ENCODE measurements around the gene SMYD3. TPM values are rescaled to one million over a fixed set of nuclear protein-coding genes. Genes with fewer than 3 reads are reported as not detected.

SMYD3 gene
- total RNA-seq, 1 donor, result 171 TPM

GRCh38 chr1:245995474-245995873, 511.6 kb downstream of the SMYD3 start:
- H2AFZ ChIP-seq (ENCODE audit: low read length), result no peak overlapping the region
- H3K27me3 ChIP-seq (ENCODE audit: insufficient read depth, low read length), result no peaks in the 10 kb centered on the region
- no peak for DNase-seq (ENCODE audit: insufficient read length, low spot score, missing footprints)
- H3K27ac ChIP-seq (ENCODE audit: low read depth, low read length), result no peak overlapping the region
- no peaks in the 10 kb centered on the region for H3K79me2 ChIP-seq (ENCODE audit: insufficient read depth, low read length)
- no peaks in the 10 kb centered on the region for H3K9me3 ChIP-seq (ENCODE audit: low read depth, low read length)
- peaks cover 13% of the 10 kb centered on the region for H3K4me1 ChIP-seq (ENCODE audit: insufficient read depth, low read length)
- H3K36me3 ChIP-seq (ENCODE audit: insufficient read depth, low read length), result no peaks in the 10 kb centered on the region
- TF ChIP-seq, protein P1, sequence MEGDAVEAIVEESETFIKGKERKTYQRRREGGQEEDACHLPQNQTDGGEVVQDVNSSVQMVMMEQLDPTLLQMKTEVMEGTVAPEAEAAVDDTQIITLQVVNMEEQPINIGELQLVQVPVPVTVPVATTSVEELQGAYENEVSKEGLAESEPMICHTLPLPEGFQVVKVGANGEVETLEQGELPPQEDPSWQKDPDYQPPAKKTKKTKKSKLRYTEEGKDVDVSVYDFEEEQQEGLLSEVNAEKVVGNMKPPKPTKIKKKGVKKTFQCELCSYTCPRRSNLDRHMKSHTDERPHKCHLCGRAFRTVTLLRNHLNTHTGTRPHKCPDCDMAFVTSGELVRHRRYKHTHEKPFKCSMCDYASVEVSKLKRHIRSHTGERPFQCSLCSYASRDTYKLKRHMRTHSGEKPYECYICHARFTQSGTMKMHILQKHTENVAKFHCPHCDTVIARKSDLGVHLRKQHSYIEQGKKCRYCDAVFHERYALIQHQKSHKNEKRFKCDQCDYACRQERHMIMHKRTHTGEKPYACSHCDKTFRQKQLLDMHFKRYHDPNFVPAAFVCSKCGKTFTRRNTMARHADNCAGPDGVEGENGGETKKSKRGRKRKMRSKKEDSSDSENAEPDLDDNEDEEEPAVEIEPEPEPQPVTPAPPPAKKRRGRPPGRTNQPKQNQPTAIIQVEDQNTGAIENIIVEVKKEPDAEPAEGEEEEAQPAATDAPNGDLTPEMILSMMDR (IDR thresholded peaks at IDR 0.05; ENCODE audit: extremely low read depth, low read depth, low read length), result no peak
- H4K20me1 ChIP-seq (ENCODE audit: insufficient read depth, low read length), result peaks cover 3% of the 10 kb centered on the region
- H3K4me3 ChIP-seq (ENCODE audit: insufficient read depth, low read length), result no peak overlapping the region
- H3K4me2 ChIP-seq (ENCODE audit: insufficient read depth, low read length), result no peak overlapping the region

DNA sequence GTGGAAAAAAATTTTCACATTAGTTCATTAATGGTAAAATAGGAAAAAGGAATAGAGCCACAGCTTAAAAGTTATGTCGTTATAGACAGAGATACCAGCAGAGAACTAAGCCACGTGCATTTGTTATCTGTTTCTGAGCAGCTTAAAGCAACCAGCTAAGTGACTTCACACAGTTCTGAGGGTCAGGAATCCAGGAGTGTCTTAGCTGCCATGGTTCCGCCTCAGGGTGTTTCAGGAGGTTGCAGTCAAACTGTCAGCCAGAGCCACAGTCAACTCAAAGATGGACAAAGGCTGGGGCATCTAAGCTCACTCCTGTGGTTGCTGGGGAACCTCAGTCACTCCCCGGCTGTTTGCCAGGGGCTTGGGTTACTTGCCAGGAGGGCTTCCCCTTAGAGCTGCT, 515.8 kb downstream of the SMYD3 start:
- Histone ChIP-seq H3K4me3 (ENCODE audit: insufficient read depth, low read length) (no peak overlapping the region), H3K36me3 (ENCODE audit: insufficient read depth, low read length) (no peaks in the 10 kb centered on the region), H4K20me1 (ENCODE audit: insufficient read depth, low read length) (peaks cover 5% of the 10 kb centered on the region), H3K4me1 (ENCODE audit: insufficient read depth, low read length) (peaks cover 14% of the 10 kb centered on the region), H3K9me3 (ENCODE audit: low read depth, low read length) (no peaks in the 10 kb centered on the region), H3K27ac (ENCODE audit: low read depth, low read length) (no peak overlapping the region), H3K27me3 (ENCODE audit: insufficient read depth, low read length) (no peaks in the 10 kb centered on the region), H3K4me2 (ENCODE audit: insufficient read depth, low read length) (no peak overlapping the region), H3K79me2 (ENCODE audit: insufficient read depth, low read length) (no peaks in the 10 kb centered on the region), H2AFZ (ENCODE audit: low read length) (no peak overlapping the region)
- DNase-seq (ENCODE audit: insufficient read length, low spot score, missing footprints), result no peak
- TF ChIP-seq, protein P1 (IDR thresholded peaks at IDR 0.05; ENCODE audit: extremely low read depth, low read depth, low read length), result no peak

GRCh38 chr1:245990315-245991022, 516.6 kb downstream of the SMYD3 start:
- no peak for DNase-seq (ENCODE audit: insufficient read length, low spot score, missing footprints)
- peaks cover 22% of the 10 kb centered on the region for H3K4me1 ChIP-seq (ENCODE audit: insufficient read depth, low read length)
- peak overlapping the region; percentile 9 for H2AFZ ChIP-seq (ENCODE audit: low read length)
- H3K27ac ChIP-seq (ENCODE audit: low read depth, low read length), result no peak overlapping the region
- H4K20me1 ChIP-seq (ENCODE audit: insufficient read depth, low read length), result peaks cover 5% of the 10 kb centered on the region
- H3K79me2 ChIP-seq (ENCODE audit: insufficient read depth, low read length), result no peaks in the 10 kb centered on the region
- TF ChIP-seq, protein P1 (IDR thresholded peaks at IDR 0.05; ENCODE audit: extremely low read depth, low read depth, low read length), result no peak
- H3K4me3 ChIP-seq (ENCODE audit: insufficient read depth, low read length), result no peak overlapping the region
- no peaks in the 10 kb centered on the region for H3K27me3 ChIP-seq (ENCODE audit: insufficient read depth, low read length)
- no peaks in the 10 kb centered on the region for H3K9me3 ChIP-seq (ENCODE audit: low read depth, low read length)
- no peaks in the 10 kb centered on the region for H3K36me3 ChIP-seq (ENCODE audit: insufficient read depth, low read length)
- H3K4me2 ChIP-seq (ENCODE audit: insufficient read depth, low read length), result no peak overlapping the region

DNA sequence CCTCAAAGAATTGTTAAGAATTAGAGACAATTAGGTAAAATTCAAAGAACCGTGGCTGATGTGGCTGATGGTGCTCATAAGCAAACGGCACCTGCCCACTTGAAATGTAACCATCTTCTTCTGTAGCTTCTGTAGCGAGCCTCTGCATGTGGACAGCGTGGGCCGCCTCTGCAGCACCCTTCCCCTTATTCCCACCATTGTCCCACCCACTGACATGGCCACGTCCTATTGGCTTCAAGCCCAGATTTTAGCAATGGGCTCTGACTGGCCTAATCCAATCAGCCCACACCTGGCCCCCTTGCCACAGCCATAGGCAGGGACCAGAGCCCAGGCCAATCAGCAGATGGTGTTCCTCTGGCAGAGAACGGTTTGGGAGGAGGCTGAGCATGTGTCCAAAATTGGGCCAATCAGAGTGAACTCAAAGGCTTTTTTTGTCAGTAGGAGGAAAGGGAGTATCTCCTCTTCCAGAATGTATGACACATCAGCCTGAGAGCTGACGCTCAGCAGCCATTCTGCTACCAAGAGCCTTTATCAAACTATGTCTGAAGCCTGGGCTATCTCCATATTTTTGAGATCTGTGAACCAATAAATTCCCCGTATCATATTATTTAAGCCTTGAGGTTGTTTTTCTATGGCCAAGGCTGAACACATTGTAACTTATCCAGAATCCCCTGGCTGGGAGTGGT, 518.5 kb downstream of the SMYD3 start:
- H3K4me1 ChIP-seq (ENCODE audit: insufficient read depth, low read length), result peaks cover 22% of the 10 kb centered on the region
- H3K4me2 ChIP-seq (ENCODE audit: insufficient read depth, low read length), result no peak overlapping the region
- no peaks in the 10 kb centered on the region for H3K36me3 ChIP-seq (ENCODE audit: insufficient read depth, low read length)
- H4K20me1 ChIP-seq (ENCODE audit: insufficient read depth, low read length), result peaks cover 5% of the 10 kb centered on the region
- H3K79me2 ChIP-seq (ENCODE audit: insufficient read depth, low read length), result no peaks in the 10 kb centered on the region
- DNase-seq (ENCODE audit: insufficient read length, low spot score, missing footprints), result no peak
- H3K9me3 ChIP-seq (ENCODE audit: low read depth, low read length), result no peaks in the 10 kb centered on the region
- no peak overlapping the region for H3K27ac ChIP-seq (ENCODE audit: low read depth, low read length)
- TF ChIP-seq, protein P1 (IDR thresholded peaks at IDR 0.05; ENCODE audit: extremely low read depth, low read depth, low read length), result no peak
- H3K27me3 ChIP-seq (ENCODE audit: insufficient read depth, low read length), result no peaks in the 10 kb centered on the region
- no peak overlapping the region for H3K4me3 ChIP-seq (ENCODE audit: insufficient read depth, low read length)
- H2AFZ ChIP-seq (ENCODE audit: low read length), result no peak overlapping the region
